ENCODE results near the gene PFDN4. TPM values are rescaled to one million over a fixed set of nuclear protein-coding genes. Genes with fewer than 3 reads are reported as not detected.
A peak's percentile ranks its signal among the peaks of the same experiment; 100 is the strongest.

The PFDN4 gene
- total RNA-seq, 1 donor from 2014 or later: 15.3 TPM

DNA sequence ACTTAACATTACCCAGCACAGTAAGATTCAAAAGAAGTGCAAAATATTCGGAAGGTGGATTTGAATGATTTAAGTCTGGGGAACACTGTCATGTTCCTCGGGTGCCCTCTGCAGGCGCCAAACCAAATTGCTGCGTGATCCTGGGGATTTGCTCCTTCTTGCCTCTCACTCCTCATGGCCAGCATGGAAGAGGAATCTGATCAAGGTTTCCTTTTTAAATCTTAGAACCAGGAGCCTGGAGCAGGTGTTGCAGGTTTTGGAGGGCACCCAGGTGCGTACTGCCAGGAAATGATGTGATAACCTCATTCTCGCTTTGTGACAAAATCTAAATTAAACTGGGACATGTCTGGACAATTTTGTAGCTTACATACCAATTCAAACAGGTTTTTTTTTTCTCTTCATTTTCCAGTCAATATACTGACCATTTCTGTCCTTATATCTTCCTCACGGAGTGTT lies 8.1 kb upstream of the PFDN4 start:
- Histone ChIP-seq H3K27ac (no peak overlapping the region), H3K27me3 (ENCODE audit: low read depth) (no peaks in the 10 kb centered on the region), H3K4me1 (no peaks in the 10 kb centered on the region), H3K4me3 (no peak overlapping the region), H3K36me3 (no peaks in the 10 kb centered on the region), H3K9me3 (no peaks in the 10 kb centered on the region)
- peak; percentile 72 for DNase-seq
- ATAC-seq: peak; percentile 80 to 81
- intact Hi-C loops (cut with DNase I): loop anchor here (5.0 kb wide), 1 partner anchor 102 kb away; no protein-coding TSS in a partner anchor
- TF ChIP-seq, protein P1, sequence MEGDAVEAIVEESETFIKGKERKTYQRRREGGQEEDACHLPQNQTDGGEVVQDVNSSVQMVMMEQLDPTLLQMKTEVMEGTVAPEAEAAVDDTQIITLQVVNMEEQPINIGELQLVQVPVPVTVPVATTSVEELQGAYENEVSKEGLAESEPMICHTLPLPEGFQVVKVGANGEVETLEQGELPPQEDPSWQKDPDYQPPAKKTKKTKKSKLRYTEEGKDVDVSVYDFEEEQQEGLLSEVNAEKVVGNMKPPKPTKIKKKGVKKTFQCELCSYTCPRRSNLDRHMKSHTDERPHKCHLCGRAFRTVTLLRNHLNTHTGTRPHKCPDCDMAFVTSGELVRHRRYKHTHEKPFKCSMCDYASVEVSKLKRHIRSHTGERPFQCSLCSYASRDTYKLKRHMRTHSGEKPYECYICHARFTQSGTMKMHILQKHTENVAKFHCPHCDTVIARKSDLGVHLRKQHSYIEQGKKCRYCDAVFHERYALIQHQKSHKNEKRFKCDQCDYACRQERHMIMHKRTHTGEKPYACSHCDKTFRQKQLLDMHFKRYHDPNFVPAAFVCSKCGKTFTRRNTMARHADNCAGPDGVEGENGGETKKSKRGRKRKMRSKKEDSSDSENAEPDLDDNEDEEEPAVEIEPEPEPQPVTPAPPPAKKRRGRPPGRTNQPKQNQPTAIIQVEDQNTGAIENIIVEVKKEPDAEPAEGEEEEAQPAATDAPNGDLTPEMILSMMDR (IDR thresholded peaks at IDR 0.05): peak; percentile 93

DNA sequence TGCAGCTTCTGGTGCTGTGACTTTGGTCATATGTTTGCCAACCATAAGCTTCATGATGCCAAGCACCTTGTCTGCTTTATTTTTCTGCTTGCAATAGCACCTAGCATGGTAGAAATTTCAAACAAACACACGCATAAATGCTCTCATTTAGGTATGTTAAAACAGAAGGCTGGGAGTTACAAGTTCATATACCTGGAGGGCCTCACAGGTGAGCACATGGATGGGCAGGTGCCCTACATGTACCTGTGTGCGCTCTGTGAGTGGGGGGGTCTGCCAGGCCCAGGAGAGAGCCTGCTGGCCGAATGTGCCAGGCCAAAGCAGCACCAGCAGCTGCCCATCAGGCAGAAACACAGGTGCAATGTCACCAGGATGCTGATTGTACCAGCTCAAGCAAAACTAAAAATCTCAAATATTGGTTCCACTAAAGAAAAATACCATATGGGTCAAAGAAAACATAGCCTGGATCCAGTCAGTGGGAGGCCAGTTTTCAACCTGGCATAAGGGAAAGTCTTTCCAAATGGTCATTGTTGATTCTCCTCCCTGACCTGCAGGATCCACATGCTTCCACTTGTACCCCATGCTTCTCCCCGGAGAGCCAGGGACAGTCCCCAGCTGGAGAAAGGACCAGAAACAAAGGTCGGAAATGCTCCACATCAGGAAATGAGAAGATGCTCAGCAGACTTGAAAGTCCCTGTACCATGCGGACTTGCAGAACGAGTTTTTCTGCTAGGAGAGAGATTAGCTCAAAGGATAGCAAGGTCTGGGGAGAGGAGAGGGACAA lies 7.2 kb upstream of the PFDN4 start:
- TF ChIP-seq, protein P1 (IDR thresholded peaks at IDR 0.05): no peak
- H3K36me3 ChIP-seq: no peaks in the 10 kb centered on the region
- no peaks in the 10 kb centered on the region for H3K4me1 ChIP-seq
- no peaks in the 10 kb centered on the region for H3K27me3 ChIP-seq (ENCODE audit: low read depth)
- no peaks in the 10 kb centered on the region for H3K9me3 ChIP-seq
- no peak for DNase-seq
- H3K4me3 ChIP-seq: no peak overlapping the region
- intact Hi-C loops (cut with DNase I): no loop called here
- no peak overlapping the region for H3K27ac ChIP-seq
- ATAC-seq: no peak

DNA sequence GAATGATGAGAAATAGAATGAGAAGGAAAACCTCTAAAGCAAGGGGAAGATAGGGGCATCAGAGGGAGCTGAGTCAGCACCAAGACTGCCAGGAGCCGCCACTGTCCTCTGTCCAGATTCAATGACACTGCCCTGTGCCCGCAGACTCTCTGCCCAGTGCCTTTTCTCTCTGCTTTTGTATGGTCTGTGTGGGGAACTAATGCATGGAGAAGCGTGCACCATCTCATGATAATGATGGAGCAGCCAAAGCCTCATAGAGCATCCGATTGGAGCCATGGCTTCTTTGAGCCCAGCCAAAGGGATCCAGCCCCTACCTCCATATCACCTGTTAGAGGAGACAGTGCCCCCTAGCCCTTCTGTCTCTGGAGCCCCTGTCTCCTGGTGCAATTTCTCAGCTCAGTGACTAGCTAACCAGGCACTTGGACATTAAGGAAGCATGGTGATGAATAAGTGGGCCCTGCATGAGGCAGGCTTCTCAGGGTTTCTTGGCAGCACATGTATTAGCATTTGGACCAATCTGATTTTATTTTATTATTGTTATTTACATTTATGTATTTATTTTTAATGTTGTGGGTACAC lies 6.5 kb upstream of the PFDN4 start:
- no peaks in the 10 kb centered on the region for H3K36me3 ChIP-seq

DNA sequence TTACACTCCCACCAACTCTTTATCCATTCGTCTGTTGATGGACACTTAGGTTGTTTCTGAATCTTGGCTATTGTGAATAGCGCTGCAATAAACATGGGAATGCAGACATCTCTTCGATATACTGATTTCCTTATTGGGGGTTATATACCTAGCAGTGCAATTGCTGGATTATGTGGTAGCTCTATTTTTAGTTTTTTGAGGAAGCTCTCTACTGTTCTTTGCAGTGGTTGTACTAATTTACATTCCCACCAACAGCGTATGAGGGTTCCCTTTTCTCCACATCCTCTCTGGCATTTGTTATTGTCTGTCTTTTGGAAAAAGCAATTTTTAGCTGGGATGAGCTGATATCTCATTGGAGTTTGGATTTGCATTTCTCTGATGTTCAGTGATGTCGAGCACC lies 4.6 kb upstream of the PFDN4 start:
- Histone ChIP-seq H3K36me3 (no peaks in the 10 kb centered on the region), H3K9me3 (no peaks in the 10 kb centered on the region), H3K27ac (no peak overlapping the region), H3K4me1 (no peaks in the 10 kb centered on the region), H3K4me3 (no peak overlapping the region), H3K27me3 (ENCODE audit: low read depth) (no peaks in the 10 kb centered on the region)
- no peak for DNase-seq
- intact Hi-C loops (cut with DNase I): no loop called here
- ATAC-seq: no peak
- TF ChIP-seq, protein P1 (IDR thresholded peaks at IDR 0.05): no peak

More for the DNA sequence above, 6.5 kb upstream of the PFDN4 start:
- no peak overlapping the region for H3K4me3 ChIP-seq
- no peak for ATAC-seq
- H3K9me3 ChIP-seq: no peaks in the 10 kb centered on the region
- H3K27me3 ChIP-seq (ENCODE audit: low read depth): no peaks in the 10 kb centered on the region
- H3K4me1 ChIP-seq: no peaks in the 10 kb centered on the region
- H3K27ac ChIP-seq: no peak overlapping the region
- DNase-seq: no peak
- TF ChIP-seq, protein P1 (IDR thresholded peaks at IDR 0.05): no peak
- intact Hi-C loops (cut with DNase I): no loop called here

DNA sequence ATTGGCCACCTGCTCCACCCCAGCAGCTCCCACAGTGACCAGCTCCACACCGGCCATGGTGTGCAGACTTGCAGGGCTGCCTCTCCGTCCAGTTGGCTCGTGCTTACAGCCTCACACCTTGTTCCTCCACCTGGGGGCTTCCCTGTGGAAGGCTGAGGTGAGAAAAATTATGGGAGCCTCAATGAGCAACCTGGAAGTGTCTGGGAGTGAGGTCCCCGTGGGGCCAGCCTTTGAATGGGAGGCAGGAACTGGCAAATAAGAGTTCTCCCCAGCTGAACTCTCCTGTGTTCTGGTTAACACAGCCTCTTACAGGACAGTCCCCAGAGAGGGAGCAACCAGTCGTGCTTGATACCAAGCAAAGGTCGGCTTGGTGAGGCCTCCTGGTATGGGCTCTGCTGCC lies 3.8 kb upstream of the PFDN4 start:
- Histone ChIP-seq H3K27me3 (ENCODE audit: low read depth) (no peaks in the 10 kb centered on the region), H3K4me3 (no peak overlapping the region), H3K4me1 (peaks cover 6% of the 10 kb centered on the region), H3K27ac (no peak overlapping the region), H3K9me3 (no peaks in the 10 kb centered on the region), H3K36me3 (no peaks in the 10 kb centered on the region)
- DNase-seq: no peak
- TF ChIP-seq, protein P1 (IDR thresholded peaks at IDR 0.05): no peak
- no peak for ATAC-seq
- intact Hi-C loops (cut with DNase I): no loop called here

All from lower lobe of right lung (tissue), 2 donors.